LNCaP clone FGC (cell line): ENCODE results near the gene POLDIP2.

Source experiments
- DNase-seq: peaks from one replicate; pipeline ENCODE4 v3.0.0-alpha.2; 2011; ENCODE audit warnings: low read depth
- H3K4me3 ChIP-seq: 2 replicates; pipeline ENCODE4 v1.5.1; 2011; ENCODE audit warnings: mild to moderate bottlenecking, low read depth, low read length, control low read depth
- TF ChIP-seq, protein P1 (sequence below): IDR thresholded peaks from 2 replicates; pipeline ENCODE4 v1.5.1; 2012; ENCODE audit warnings: mild to moderate bottlenecking; ENCODE audit not compliant: control insufficient read depth, insufficient read depth; ENCODE audit errors: extremely low read depth

POLDIP2 gene

DNA sequence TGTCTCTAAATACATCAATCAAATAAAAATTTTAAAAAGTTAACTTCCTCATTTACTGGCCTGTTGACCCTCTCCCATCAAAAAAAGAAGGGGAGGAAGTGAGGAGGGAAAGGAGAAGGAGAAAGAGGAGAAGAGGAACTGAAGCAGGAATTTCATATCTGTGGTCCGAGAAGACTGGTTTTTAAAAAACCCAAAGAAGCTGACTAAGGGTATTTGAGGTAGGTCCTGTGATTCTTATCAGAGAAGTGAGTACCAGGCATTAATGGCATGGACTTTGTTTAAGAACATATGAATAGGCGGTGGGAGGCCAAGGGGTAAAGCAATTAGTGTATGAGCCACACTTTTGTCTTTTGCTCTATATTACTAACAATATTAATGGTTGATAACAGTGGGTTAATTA is 46.7 kb upstream of the POLDIP2 start:
- DNase-seq: no peak
- TF ChIP-seq, protein P1, sequence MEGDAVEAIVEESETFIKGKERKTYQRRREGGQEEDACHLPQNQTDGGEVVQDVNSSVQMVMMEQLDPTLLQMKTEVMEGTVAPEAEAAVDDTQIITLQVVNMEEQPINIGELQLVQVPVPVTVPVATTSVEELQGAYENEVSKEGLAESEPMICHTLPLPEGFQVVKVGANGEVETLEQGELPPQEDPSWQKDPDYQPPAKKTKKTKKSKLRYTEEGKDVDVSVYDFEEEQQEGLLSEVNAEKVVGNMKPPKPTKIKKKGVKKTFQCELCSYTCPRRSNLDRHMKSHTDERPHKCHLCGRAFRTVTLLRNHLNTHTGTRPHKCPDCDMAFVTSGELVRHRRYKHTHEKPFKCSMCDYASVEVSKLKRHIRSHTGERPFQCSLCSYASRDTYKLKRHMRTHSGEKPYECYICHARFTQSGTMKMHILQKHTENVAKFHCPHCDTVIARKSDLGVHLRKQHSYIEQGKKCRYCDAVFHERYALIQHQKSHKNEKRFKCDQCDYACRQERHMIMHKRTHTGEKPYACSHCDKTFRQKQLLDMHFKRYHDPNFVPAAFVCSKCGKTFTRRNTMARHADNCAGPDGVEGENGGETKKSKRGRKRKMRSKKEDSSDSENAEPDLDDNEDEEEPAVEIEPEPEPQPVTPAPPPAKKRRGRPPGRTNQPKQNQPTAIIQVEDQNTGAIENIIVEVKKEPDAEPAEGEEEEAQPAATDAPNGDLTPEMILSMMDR: no peak
- no peak overlapping the region for H3K4me3 ChIP-seq

DNA sequence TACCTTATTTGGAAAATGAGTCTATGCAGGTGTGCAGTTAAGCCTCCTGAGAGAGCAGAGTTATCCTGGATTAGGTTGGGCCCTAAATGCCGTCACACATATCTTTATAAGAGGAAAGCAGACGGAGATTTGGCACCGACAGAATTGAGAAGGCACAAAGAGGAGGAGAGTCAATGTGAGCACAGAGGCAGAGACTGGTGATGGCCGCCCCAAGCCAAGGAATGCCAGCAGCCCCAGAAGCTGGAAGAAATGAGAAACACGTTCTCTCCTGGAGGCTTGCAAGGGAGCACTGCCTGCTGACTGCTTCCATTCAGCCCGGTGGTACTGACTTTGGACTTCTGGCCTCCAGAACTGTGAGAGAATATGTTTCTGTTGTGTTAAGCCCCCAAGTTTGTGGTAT is 45.5 kb upstream of the POLDIP2 start:
- TF ChIP-seq, protein P1: no peak
- no peak overlapping the region for H3K4me3 ChIP-seq
- no peak for DNase-seq

DNA sequence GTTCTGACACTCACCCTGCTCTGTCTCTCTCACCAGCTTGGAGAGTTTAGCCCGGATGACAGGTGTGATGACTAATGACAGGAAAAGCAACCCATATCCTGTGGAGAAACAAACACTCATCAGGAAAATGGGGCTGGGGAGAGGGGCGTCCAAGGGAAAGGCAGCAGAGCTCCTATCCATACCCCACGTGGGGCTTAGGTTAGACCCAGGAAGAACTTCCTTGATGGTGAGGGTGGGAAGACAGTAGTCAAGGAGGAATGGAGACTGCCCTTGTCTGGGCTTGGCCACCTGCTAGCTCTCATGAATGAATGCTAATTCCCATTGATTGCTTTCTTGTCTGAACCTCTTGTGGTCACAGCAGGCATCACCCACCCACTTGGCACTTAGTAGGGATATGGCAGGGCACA is 44.9 kb upstream of the POLDIP2 start:
- DNase-seq: no peak
- TF ChIP-seq, protein P1: no peak
- H3K4me3 ChIP-seq: no peak overlapping the region

DNA sequence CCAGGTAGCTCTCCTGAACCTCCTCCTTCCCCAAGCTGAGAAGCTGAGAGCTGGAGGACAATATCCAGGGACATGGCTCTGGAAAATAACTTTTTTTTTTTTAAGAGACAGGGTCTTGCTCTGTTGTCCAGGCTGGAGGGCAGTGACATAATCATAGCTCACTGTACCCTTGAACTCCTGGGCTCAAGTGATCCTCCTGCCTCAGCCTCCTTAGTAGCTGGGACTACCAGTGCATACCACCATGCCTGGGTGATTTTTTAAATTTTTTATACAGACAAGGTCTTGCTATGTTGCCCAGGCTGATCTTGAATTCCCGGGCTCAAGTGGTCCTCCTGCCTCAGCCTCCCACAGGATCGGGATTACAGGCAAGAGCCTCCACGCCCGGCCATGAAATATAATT is 42.5 kb upstream of the POLDIP2 start:
- no peak overlapping the region for H3K4me3 ChIP-seq
- TF ChIP-seq, protein P1: no peak
- no peak for DNase-seq

DNA sequence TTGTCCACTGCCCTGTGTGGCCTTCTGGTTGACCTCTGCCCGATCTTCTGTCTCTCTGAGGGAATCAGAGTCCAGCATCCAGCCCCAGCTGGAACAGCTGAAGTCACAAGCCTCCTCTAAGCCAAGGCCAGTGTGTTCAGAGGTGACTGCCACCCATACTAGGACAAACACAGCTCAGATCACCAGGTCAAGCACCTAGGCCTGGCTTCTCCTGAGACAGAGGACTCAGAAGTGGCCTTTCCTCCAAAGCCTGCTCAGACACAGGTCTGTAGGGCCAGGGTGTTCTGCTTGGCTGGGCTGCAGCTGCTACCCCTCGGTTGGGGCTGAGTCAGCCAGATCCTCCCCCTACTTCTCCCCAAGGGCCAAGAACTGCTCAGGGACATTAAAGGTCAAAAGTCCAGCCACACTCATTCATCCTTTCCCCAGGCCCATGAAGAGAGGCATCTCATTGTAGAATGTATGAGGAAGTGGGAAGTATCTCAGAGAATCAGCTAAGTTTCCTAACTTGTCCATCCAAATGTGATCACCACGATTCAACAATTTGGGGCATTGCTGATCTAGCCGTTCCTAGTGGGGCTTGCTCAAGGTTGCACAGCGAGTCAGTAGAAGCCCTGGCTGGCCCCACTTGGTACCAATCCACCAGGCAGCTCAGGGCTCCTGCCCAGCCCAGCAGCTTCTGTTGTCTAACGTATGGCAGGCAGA is 41.1 kb upstream of the POLDIP2 start:
- TF ChIP-seq, protein P1: no peak
- DNase-seq: no peak

DNA sequence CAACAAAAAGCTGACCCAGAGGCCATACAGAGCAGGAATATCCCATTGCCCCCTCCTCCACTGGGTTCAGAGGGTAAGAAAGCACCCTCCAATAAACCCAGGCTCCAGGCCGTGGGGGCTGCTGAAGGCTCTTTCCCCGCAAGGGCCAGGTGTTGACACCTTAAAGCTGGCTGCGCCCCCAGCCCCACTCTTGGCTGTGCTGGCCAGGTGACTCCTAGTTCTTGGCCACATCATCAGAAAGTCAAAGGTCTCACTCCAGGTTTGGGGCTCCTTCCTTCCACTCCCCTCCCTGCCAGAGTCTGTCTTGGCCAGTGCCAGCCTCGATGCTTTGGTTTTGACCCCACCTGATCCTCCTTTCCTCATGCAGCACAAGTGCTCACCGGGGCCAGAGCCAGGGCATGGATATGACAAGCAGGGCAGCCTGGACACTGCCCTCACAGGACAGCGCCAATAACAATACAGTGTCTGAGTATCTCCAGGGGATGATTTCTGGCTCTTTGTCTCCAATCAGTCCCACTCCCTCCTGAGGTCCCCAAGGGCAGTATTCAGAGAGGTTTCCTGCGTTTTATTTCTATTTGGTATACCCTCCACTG is 40.5 kb upstream of the POLDIP2 start:
- TF ChIP-seq, protein P1: no peak
- H3K4me3 ChIP-seq: no peak overlapping the region
- DNase-seq: no peak

More for the DNA sequence above, 41.1 kb upstream of the POLDIP2 start:
- no peak overlapping the region for H3K4me3 ChIP-seq

DNA sequence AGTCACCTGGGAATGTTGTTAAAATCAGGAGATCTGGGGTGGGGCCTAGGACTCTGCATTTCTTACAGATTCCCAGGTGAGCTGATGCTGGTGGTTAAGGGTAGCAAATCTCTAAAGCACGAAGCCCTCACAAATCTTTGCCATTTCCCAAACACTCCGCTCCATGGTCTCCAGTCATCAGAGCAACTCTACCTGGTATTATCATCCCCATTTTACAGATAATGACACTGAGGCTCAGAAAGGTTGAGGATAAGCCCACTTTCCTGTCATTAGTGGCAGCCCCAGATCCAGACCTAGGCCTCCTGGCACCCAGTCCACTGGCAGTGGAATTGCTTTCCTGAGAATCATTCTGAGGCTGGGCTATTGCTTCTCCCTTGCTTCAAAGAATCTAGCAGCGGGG is 39.9 kb upstream of the POLDIP2 start:
- no peak for DNase-seq
- H3K4me3 ChIP-seq: no peak overlapping the region
- TF ChIP-seq, protein P1: no peak
